ENCODE measurements around the gene UCN.

GRCh38 chr2:27262379-27263286, 45.6 kb downstream of the UCN start, which contains the start of gene SLC30A3:
- TF ChIP-seq POLR2A (IDR thresholded peaks at IDR 0.05; ENCODE audit: low read depth, low read length) (no peak), POLR2AphosphoS5 (IDR thresholded peaks at IDR 0.05; ENCODE audit: low read depth, low read length) (no peak), POU2F2 (IDR thresholded peaks at IDR 0.05; ENCODE audit: low read depth, low read length) (no peak), TAF1 (IDR thresholded peaks at IDR 0.05; ENCODE audit: low read depth, low read length) (no peak), SPI1 (IDR thresholded peaks at IDR 0.05; ENCODE audit: low read depth, low read length) (no peak)
